NCI-H2171 treated with DMSO at 0.1 percent for 48 hours (cell line): ENCODE measurements around the gene XIRP2.

Experiments used
- DNase-seq: peaks from one replicate; lab custom pipeline; 2025; lab: John Stamatoyannopoulos, UW

The XIRP2 gene, protein sequence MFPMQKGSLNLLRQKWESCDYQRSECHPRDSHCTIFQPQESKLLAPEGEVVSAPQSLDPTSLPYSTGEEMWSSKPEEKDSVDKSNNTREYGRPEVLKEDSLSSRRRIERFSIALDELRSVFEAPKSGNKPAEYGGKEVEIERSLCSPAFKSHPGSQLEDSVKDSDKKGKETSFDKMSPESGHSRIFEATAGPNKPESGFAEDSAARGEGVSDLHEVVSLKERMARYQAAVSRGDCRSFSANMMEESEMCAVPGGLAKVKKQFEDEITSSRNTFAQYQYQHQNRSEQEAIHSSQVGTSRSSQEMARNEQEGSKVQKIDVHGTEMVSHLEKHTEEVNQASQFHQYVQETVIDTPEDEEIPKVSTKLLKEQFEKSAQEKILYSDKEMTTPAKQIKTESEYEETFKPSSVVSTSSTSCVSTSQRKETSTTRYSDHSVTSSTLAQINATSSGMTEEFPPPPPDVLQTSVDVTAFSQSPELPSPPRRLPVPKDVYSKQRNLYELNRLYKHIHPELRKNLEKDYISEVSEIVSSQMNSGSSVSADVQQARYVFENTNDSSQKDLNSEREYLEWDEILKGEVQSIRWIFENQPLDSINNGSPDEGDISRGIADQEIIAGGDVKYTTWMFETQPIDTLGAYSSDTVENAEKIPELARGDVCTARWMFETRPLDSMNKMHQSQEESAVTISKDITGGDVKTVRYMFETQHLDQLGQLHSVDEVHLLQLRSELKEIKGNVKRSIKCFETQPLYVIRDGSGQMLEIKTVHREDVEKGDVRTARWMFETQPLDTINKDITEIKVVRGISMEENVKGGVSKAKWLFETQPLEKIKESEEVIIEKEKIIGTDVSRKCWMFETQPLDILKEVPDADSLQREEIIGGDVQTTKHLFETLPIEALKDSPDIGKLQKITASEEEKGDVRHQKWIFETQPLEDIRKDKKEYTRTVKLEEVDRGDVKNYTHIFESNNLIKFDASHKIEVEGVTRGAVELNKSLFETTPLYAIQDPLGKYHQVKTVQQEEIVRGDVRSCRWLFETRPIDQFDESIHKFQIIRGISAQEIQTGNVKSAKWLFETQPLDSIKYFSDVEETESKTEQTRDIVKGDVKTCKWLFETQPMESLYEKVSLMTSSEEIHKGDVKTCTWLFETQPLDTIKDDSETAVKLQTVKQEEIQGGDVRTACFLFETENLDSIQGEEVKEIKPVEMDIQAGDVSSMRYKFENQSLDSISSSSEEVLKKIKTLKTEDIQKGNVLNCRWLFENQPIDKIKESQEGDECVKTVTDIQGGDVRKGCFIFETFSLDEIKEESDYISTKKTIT (N-terminal part only)

GRCh38 chr2:166888180-166888579 is at the start of gene XIRP2:
Gene XIRP2 (plus strand): TSS chr2:166888480. CDS start chr2:166903483, 15,003 bp downstream.
- no peak for DNase-seq

DNA sequence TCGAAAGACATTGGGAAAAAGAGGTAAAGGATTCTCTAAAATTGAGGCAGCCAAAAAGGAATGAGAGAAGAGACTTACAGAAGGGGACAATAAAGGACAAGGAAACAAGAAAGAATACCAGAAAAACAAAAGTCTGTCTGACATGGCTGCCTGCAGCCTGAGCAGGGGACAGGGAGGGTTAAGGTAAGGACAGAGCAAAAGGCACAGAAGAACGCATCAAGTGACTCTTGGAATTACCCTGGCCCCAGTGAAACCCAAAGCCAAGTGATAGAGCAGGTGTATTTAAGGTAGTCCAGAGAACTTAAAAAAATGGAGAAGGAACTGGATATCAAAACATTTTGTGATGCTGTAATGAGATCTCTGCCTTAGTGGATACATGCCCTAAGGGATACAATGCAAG is 47.1 kb upstream of the XIRP2 start:
- DNase-seq: no peak

- DNase-seq: no peak
Observed at GRCh38 chr2:166841679-166842078, 46.6 kb upstream of the XIRP2 start.

GRCh38 chr2:166844111-166844510 is 44.2 kb upstream of the XIRP2 start:
- no peak for DNase-seq

GRCh38 chr2:166862468-166863132 is 25.7 kb upstream of the XIRP2 start:
- no peak for DNase-seq

DNA sequence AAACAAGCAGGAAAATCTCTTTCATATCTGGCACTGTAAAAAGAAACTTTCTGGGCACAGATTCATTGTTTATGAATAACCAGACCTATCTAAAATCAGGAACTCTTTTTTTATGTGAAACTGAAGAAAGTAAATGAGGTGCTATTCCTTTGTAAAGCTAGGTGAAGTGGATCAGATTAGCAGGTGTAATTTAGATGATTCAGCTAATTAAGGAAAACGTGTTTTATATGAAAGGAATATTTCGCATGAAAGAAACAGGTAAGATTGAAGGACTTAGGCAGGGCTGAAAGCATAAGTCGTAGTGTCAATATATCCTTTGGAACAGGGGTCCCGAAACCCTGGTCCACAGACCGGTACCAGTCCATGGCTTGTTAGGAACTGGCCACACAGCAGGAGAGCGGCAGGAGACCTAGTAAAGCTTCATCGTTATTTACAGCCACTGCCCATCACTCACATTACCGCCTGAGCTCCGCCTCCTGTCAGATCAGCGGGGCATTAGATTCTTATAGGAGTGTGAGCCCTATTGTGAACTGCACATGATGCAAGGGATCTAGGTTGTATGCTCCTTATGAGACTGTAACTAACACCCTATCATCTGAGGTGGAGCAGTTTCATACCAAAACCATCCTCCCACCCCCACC is 20.3 kb upstream of the XIRP2 start:
- no peak for DNase-seq

DNA sequence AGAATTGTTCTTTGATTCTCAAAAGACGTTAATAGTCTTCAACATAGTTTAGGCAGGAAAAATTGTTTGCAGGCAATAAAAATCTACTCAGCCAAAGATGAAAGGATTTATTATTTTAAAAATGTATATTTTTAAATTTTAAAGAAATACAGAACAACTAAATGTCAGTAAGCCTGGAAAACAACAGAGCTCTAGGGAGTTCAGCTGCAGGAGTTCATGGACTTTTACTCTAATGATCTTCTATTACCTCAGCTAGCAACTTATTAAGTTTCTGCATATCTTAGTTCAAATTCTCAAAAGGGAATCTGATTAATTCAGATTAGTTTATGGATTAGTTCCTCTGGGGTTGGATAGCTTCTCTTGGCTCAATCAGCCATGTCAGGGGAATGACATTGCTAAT is 17.9 kb upstream of the XIRP2 start:
- no peak for DNase-seq

DNA sequence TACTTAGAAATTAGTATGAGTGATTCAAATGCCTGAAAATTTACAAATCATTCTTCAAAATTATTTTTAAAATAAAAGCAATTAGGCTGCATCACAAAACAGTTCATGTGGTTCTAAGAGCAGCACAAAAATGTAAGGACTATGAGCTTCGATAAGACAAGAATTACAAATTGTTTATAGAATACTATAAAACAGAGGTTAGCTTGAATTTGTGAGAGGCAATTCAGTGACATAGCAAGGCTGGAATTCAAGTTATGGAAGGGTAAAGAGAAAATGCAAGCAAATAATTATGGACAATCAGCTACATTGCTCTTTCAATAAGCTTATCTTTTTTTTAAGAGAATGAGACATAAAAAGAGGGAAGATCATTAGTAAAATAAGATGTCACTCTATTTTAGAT is 7.1 kb upstream of the XIRP2 start:
- no peak for DNase-seq

GRCh38 chr2:166882851-166883250 is 5.4 kb upstream of the XIRP2 start:
- no peak for DNase-seq

- no peak for DNase-seq
Observed at GRCh38 chr2:166891727-166892126, 3.4 kb downstream of the XIRP2 start.

GRCh38 chr2:166892397-166892796 is 4.1 kb downstream of the XIRP2 start:
- no peak for DNase-seq

DNA sequence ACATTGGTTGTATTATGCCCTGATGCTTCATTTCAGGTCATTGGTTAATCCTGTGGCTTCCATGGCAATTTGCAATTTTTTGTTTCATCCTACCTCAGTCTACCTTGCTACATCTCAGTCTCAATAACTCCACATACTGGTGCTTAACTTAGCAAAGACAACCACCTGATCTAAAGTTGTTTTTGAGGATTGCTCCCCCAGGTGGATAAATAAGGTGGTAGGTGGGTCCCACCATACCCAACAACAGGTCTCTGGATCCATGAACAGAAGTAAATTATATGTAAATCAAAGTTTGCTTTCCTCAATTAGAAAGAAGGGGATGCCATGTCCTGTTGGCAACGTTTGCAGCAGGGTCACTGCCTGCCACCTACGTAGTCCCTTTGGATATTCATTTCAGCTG is 7.0 kb downstream of the XIRP2 start:
- DNase-seq: no peak

GRCh38 chr2:166897666-166898065 is 9.4 kb downstream of the XIRP2 start:
- DNase-seq: no peak

DNA sequence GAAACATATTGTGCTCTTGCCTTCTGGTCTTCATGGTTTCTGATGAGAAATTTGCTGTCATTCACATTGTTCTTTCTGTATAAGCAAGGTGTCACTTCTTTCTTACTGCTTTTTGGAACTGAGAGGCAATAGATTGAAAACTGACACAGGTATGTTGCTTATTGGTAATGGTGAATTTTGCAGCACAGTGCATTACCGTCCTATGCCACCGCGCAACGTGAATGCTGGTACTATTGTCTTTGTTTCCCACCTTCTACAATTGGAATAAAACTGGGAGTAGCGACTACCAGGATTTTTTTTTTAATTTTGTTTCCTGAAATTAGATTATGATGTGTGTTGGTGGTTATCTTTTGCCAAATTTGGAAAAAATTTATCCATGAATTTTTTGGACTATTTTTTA is 11.4 kb downstream of the XIRP2 start:
- no peak for DNase-seq

DNA sequence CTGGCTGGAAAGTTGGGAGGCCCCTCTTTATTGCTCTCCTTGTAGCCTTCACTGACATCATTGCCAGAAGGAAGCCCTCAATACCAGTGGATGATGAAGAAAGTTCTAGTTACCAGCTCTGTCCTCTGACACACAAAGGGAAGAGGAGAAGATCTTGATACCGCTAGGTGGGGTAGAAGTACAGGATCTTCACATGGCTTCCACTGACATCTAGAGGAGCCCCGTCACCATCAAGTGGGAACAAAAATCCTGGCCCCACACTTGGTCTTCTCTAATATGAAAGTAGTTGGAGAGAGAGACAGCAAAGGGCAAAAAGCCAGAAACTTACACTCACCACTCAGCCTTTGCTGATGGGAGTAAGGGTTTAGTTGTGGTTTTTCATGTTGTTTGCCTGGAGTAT is 12.4 kb downstream of the XIRP2 start:
- peak; percentile 37 for DNase-seq

GRCh38 chr2:166901336-166901735 is 13.1 kb downstream of the XIRP2 start:
- DNase-seq: no peak

DNA sequence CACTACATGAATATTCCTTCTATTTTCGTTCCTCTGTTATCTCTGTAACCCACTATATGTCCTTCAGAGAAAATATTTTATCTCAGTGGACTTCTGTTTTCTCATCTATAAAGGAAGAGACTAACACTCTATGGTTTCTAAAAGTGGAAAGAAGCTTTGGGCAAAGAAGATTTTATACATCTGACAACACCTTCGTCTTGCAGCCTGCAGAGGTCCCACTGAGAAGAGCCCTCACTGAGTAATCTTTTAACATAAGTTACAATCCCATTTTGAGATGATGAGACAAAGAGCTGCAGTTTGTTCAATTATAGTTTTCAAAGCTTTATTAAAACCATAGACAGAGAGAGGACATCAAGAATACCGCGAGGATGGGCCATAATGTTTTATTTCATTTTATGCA is 28.7 kb downstream of the XIRP2 start:
- DNase-seq: no peak

- DNase-seq: no peak
Observed at GRCh38 chr2:166917415-166917814, 29.1 kb downstream of the XIRP2 start.

GRCh38 chr2:166921261-166921896 is 33.1 kb downstream of the XIRP2 start:
- DNase-seq: no peak

DNA sequence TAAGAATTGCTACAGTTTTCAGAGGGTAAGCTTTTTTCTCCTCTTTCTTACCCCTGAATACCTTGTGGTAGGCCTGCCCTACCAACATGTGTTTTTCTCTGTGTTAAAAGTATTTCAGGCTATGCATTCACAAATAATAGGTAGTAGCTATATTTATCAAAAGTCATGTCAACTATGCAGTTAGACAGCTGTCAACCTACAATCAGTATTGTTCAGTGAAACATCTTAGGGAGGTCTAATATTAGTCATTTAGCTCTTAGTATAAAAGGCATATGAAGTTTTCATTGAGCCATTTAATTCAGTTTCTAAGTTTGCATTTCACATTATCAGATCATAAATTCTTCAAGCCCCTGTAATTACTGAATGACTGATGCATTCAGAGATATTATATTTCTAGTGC is 36.7 kb downstream of the XIRP2 start:
- DNase-seq: no peak

DNA sequence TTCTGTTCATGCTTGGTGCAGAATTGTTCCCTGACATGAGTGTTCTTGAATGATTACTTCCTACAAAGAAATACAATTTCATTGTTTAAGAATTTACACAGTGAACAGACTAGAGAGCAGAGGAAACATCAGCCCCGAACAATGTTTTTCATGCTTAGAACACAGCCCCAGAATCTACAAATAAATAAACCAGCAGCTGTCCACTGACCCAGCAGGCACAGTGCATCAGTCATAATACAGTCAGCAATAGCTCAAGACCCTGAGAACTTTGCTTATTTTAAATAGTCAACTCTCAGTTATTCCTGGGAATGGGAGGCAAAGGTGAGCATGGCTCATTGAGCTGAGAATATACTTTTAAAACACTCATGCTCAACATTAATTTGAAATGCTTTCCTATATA is 38.4 kb downstream of the XIRP2 start:
- no peak for DNase-seq
